ENCODE data around the gene LRCOL1. TPM values are rescaled to one million over a fixed set of nuclear protein-coding genes. Genes with fewer than 3 reads are reported as not detected.

Gene LRCOL1
- total and polyA plus RNA-seq, 4 donors = 0.98 to 1.8 (median 1.3) TPM

DNA sequence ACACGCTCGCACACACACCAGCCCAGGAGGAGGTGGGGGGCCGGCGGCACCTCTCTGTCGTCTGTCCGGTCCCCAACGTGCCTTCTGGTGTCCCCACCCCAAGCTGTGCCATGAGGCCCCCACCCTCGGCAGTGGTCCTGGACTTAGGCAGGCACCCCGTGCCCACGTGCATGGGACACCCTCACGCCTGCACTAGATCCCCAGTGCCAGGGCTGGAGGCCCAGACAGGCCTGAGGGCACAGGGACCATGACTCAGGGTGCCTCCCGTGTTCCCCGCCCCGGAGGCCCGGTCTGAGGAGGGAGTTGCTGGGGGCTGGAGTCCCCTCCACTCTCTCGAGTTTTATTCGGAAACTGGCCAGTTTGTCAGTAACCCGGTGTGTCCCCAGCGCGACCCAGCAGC, 38.8 kb downstream of the LRCOL1 start:
- WGBS, 2 donors = 82 to 90% methylated on average over 20 of the region's 20 CpGs
- H3K9ac ChIP-seq (ENCODE audit: insufficient read depth in 1 of 2, low read length in 2 of 2) = no peak overlapping the region
- TF ChIP-seq, protein P1, sequence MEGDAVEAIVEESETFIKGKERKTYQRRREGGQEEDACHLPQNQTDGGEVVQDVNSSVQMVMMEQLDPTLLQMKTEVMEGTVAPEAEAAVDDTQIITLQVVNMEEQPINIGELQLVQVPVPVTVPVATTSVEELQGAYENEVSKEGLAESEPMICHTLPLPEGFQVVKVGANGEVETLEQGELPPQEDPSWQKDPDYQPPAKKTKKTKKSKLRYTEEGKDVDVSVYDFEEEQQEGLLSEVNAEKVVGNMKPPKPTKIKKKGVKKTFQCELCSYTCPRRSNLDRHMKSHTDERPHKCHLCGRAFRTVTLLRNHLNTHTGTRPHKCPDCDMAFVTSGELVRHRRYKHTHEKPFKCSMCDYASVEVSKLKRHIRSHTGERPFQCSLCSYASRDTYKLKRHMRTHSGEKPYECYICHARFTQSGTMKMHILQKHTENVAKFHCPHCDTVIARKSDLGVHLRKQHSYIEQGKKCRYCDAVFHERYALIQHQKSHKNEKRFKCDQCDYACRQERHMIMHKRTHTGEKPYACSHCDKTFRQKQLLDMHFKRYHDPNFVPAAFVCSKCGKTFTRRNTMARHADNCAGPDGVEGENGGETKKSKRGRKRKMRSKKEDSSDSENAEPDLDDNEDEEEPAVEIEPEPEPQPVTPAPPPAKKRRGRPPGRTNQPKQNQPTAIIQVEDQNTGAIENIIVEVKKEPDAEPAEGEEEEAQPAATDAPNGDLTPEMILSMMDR (IDR thresholded peaks at IDR 0.05; ENCODE audit: control extremely low read depth, extremely low read depth) = no peak
- no peak for DNase-seq
- H3K9me3 ChIP-seq (ENCODE audit: control insufficient read depth in 4 of 4, insufficient read depth in 3 of 4, low read length in 3 of 4) = no peaks in the 10 kb centered on the region
- no peaks in the 10 kb centered on the region for H3K27me3 ChIP-seq (ENCODE audit: control insufficient read depth in 3 of 3, insufficient read depth in 3 of 3, low read length in 2 of 3)
- H3K27ac ChIP-seq (ENCODE audit: low read depth in 1 of 2, low read length in 1 of 2) = no peak overlapping the region
- H3K36me3 ChIP-seq (ENCODE audit: control insufficient read depth in 4 of 4, insufficient read depth in 4 of 4, low read length in 4 of 4) = peaks cover 0 to 50% (median 13%) of the 10 kb centered on the region in 4 donors
- H3K4me3 ChIP-seq = no peak overlapping the region
- peaks cover 0 to 4% (median 0%) of the 10 kb centered on the region in 5 donors for H3K4me1 ChIP-seq (ENCODE audit: control insufficient read depth in 5 of 5, insufficient read depth in 5 of 5, low read length in 5 of 5)
- ATAC-seq (ENCODE audit: insufficient read depth, low FRiP score) = no peak

DNA sequence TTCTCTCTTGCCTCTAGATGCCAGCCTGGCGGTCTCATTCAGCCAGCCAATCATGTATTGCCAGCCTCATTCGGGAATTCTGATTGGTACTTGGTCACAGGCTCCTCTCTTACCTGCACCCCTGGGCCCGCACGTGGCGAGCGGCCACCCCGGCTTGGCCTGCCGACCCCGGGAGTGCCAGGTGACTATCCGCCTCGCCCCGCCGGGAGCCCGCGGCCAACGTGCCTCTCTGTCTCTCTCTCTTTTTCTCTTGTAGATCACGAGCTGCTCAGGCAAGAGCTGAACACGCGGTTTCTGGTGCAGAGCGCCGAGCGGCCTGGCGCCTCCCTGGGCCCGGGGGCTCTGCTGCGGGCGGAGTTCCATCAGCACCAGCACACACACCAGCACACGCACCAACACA, 39.3 kb downstream of the LRCOL1 start:
- TF ChIP-seq, protein P1 (IDR thresholded peaks at IDR 0.05; ENCODE audit: control extremely low read depth, extremely low read depth) = no peak
- Histone ChIP-seq H3K4me1 (ENCODE audit: control insufficient read depth in 5 of 5, insufficient read depth in 5 of 5, low read length in 5 of 5) (peaks cover 0 to 4% (median 0%) of the 10 kb centered on the region in 5 donors), H3K9me3 (ENCODE audit: control insufficient read depth in 4 of 4, insufficient read depth in 3 of 4, low read length in 3 of 4) (no peaks in the 10 kb centered on the region), H3K36me3 (ENCODE audit: control insufficient read depth in 4 of 4, insufficient read depth in 4 of 4, low read length in 4 of 4) (peaks cover 0 to 49% (median 12%) of the 10 kb centered on the region in 4 donors), H3K27me3 (ENCODE audit: control insufficient read depth in 3 of 3, insufficient read depth in 3 of 3, low read length in 2 of 3) (no peaks in the 10 kb centered on the region), H3K4me3 (no peak overlapping the region), H3K27ac (ENCODE audit: low read depth in 1 of 2, low read length in 1 of 2) (no peak overlapping the region), H3K9ac (ENCODE audit: insufficient read depth in 1 of 2, low read length in 2 of 2) (no peak overlapping the region)
- no peak for DNase-seq
- no peak for ATAC-seq (ENCODE audit: insufficient read depth, low FRiP score)
- whole genome bisulfite sequencing, 2 donors = 95% methylated on average over 27 of the region's 27 CpGs

DNA sequence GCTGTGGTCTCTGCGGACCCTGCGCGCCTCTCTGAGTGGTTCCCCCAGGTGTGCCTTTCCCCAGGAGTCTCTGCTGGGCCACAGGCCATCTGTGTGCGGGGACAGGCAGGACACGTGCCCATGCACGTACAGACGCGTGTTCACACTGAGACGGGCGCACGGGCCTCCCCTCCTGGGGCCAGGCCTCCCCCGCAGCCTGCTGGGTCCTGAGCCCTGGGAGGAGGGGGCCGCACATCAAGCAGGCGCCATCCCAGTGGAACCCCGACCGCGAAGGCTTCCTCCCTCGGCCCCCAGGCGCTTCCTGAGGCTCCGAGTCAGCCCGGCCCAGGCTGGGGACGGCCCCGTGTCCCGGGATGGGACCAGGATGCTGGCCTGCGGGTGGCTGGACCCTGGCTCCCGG, 39.7 kb downstream of the LRCOL1 start:
- TF ChIP-seq, protein P1 (IDR thresholded peaks at IDR 0.05; ENCODE audit: control extremely low read depth, extremely low read depth) = no peak
- H3K27me3 ChIP-seq (ENCODE audit: control insufficient read depth in 3 of 3, insufficient read depth in 3 of 3, low read length in 2 of 3) = no peaks in the 10 kb centered on the region
- peaks cover 0 to 4% (median 0%) of the 10 kb centered on the region in 5 donors for H3K4me1 ChIP-seq (ENCODE audit: control insufficient read depth in 5 of 5, insufficient read depth in 5 of 5, low read length in 5 of 5)
- H3K36me3 ChIP-seq (ENCODE audit: control insufficient read depth in 4 of 4, insufficient read depth in 4 of 4, low read length in 4 of 4) = peaks cover 0 to 50% (median 12%) of the 10 kb centered on the region in 4 donors
- no peak overlapping the region for H3K27ac ChIP-seq (ENCODE audit: low read depth in 1 of 2, low read length in 1 of 2)
- ATAC-seq (ENCODE audit: insufficient read depth, low FRiP score) = no peak
- WGBS, 2 donors = 97 to 98% methylated on average over 20 to 26 of the region's 26 CpGs
- no peaks in the 10 kb centered on the region for H3K9me3 ChIP-seq (ENCODE audit: control insufficient read depth in 4 of 4, insufficient read depth in 3 of 4, low read length in 3 of 4)
- H3K4me3 ChIP-seq = no peak overlapping the region
- H3K9ac ChIP-seq (ENCODE audit: insufficient read depth in 1 of 2, low read length in 2 of 2) = no peak overlapping the region
- DNase-seq = no peak

Data from lung (tissue), 12 donors.